Peyer's patch (tissue), 4 donors: ENCODE results near the gene RANGAP1. TPM values are rescaled to one million over a fixed set of nuclear protein-coding genes. Genes with fewer than 3 reads are reported as not detected.

Source experiments
- DNase-seq, 3 donors: peaks; one replicate each; pipeline ENCODE4 v3.0.0-alpha.2; 2017 to 2019
- H3K27ac ChIP-seq, 4 donors: fragments of 200-600 bp; sonication (generic); one replicate each; pipeline ENCODE4 v1.5.1; 2016 to 2019
- H3K27me3 ChIP-seq, 2 donors: fragments of 200-600 bp; sonication (generic); one replicate each; pipeline ENCODE4 v1.5.1; 2019
- H3K36me3 ChIP-seq, 3 donors: fragments of 200-600 bp; sonication (generic); one replicate each; pipeline ENCODE4 v1.5.1; 2016 to 2019
- H3K4me1 ChIP-seq, 4 donors: fragments of 200-600 bp; sonication (generic); one replicate each; pipeline ENCODE4 v1.5.1; 2016 to 2019
- H3K4me3 ChIP-seq, 4 donors: fragments of 200-600 bp; sonication (generic); 1 replicate in 3 of 4; 2 replicates in 1 of 4; pipeline ENCODE4 v1.5.1; 2016 to 2019; ENCODE audit warnings: mild to moderate bottlenecking in 1 of 4
- H3K9me3 ChIP-seq, 4 donors: fragments of 200-600 bp; sonication (generic); one replicate each; pipeline ENCODE4 v1.5.1; 2016 to 2019; ENCODE audit warnings: mild to moderate bottlenecking in 1 of 4
- CTCF ChIP-seq, 6 experiments: fragments of 450-650 bp in 4 of 6; fragments of 200-600 bp in 2 of 6; sonication (generic) in 1 of 6; IDR thresholded peaks; one replicate each; pipeline ENCODE4 v1.5.1; 2017 to 2019; ENCODE audit warnings: antibody characterized with exemption in 6 of 6, mild to moderate bottlenecking in 3 of 6, moderate library complexity in 1 of 6
- POLR2A ChIP-seq, 2 donors: fragments of 450-650 bp; IDR thresholded peaks; one replicate each; pipeline ENCODE4 v1.5.1; 2017; ENCODE audit warnings: antibody characterized with exemption in 2 of 2, mild to moderate bottlenecking in 2 of 2, moderate library complexity in 2 of 2
- small RNA-seq, 2 donors: library from RNA; depleted of rRNA; stranded (forward); fragments of <200 nt; gene quantifications; one replicate each; pipeline ENCODE3, GENCODE V24; 2016
- total RNA-seq, 4 donors: library from RNA; depleted of rRNA; stranded (reverse); fragments of >200 nt; gene quantifications; one replicate each; pipeline ENCODE4 v1.1.0, GENCODE V29; 2016

RANGAP1 gene
- total RNA-seq, 4 donors from 2014 or later = 29.8 to 79.2 (median 35.8) TPM

GRCh38 chr22:41198027-41198580, 87.9 kb downstream of the RANGAP1 start:
- H3K36me3 ChIP-seq = no peaks in the 10 kb centered on the region
- no peaks in the 10 kb centered on the region for H3K9me3 ChIP-seq
- peaks cover 0 to 14% (median 1%) of the 10 kb centered on the region in 4 donors for H3K4me1 ChIP-seq
- peak overlapping the region in 2 of 4 donors; percentile 9 to 31 for H3K27ac ChIP-seq
- TF ChIP-seq CTCF (IDR thresholded peaks at IDR 0.05) (peak in 1 of 6 experiments; percentile 26), POLR2A (IDR thresholded peaks at IDR 0.05) (no peak)
- H3K27me3 ChIP-seq = no peaks in the 10 kb centered on the region
- H3K4me3 ChIP-seq = peak overlapping the region; percentile 64 to 84 (median 72)
- DNase-seq = peak; percentile 55 to 65 (median 58)

- H3K9me3 ChIP-seq = no peaks in the 10 kb centered on the region
Observed at GRCh38 chr22:41197038-41197972, 88.7 kb downstream of the RANGAP1 start.

More at GRCh38 chr22:41197038-41197972, 88.7 kb downstream of the RANGAP1 start:
- no peak for TF ChIP-seq POLR2A (IDR thresholded peaks at IDR 0.05)
- peak in 2 of 6 experiments; percentile 16 to 32 for TF ChIP-seq CTCF (IDR thresholded peaks at IDR 0.05)
- Histone ChIP-seq H3K27me3 (no peaks in the 10 kb centered on the region), H3K27ac (peak overlapping the region in 3 of 4 donors; percentile 9 to 64 (median 31)), H3K4me1 (peaks cover 0 to 14% (median 1%) of the 10 kb centered on the region in 4 donors), H3K4me3 (peak overlapping the region; percentile 64 to 84 (median 72)), H3K36me3 (no peaks in the 10 kb centered on the region)
- DNase-seq = peak; percentile 80 to 93 (median 92)

Small RNA genes within 50 kb of the gene (small RNA-seq; reads per million reads assigned to genes)
- gene MIR6889 = 0 reads per million in 2 donors

Other genes with a start within 250 kb of the RANGAP1 start
- gene EP300, start 193.6 kb downstream of the RANGAP1 start, total RNA-seq = 100 to 1,000 TPM; 142 to 155 (median 149) TPM
- 10 to 100 TPM; 15.0 to 41.3 (median 20.1) TPM for gene L3MBTL2, start 80.9 kb downstream of the RANGAP1 start, total RNA-seq
- 1 to 10 TPM in 2 of 4 donors, under 1 TPM in 1, not detected in 1; 0.80 to 5.3 (median 2.3) TPM for gene CHADL, start 45.3 kb downstream of the RANGAP1 start, total RNA-seq
- gene ZC3H7B, start 15.3 kb upstream of the RANGAP1 start, total RNA-seq = 10 to 100 TPM; 39.9 to 65.1 (median 60.0) TPM
- gene TEF, start 95.8 kb upstream of the RANGAP1 start, total RNA-seq = 10 to 100 TPM in 3 of 4 donors, 1 to 10 TPM in 1; 6.6 to 42.2 (median 27.0) TPM
- 10 to 100 TPM; 18.2 to 78.6 (median 74.4) TPM for gene TOB2, start 160.6 kb upstream of the RANGAP1 start, total RNA-seq
- gene PHF5A, start 182.5 kb upstream of the RANGAP1 start, total RNA-seq = 10 to 100 TPM; 20.6 to 31.3 (median 23.0) TPM
- gene ACO2, start 182.9 kb upstream of the RANGAP1 start, total RNA-seq = 100 to 1,000 TPM; 115 to 394 (median 356) TPM